ENCODE data around the gene ARNT2.

DNA sequence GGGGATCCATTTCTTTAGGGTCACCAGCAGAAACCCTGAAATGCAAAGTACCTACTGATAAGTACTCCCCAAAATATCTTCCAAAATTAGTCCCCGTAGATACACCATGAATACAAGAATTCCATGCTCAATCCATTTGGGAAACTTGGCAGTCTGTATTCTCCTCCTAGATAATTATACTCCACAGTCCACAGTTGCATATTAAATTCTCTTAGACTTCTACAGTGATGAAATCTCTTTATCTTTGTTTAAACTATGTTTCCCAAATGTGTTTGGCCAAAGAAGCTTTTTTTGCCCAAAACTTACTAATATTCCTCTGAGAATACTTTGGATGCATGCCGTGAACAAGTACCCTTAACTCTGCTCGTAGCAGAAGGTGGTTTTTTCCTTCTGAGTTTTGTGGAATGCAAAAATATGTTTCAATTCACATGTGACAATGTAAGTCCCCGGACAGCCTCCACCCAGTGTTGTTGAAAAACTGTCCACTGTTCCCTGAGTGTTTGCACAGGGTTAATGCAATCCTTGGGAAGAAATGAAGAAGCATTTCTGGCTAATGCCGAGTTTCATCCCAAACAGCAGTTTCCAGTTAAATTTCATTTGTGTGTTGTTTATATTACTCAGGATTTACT, 126.7 kb downstream of the ARNT2 start:
- TF ChIP-seq GATA2 (IDR thresholded peaks at IDR 0.05; ENCODE audit: low read depth, low read length) (no peak), GATA3 (IDR thresholded peaks at IDR 0.05; ENCODE audit: low read depth, low read length) (no peak)
